ENCODE measurements around the gene ACBD4.

ACBD4 gene

DNA sequence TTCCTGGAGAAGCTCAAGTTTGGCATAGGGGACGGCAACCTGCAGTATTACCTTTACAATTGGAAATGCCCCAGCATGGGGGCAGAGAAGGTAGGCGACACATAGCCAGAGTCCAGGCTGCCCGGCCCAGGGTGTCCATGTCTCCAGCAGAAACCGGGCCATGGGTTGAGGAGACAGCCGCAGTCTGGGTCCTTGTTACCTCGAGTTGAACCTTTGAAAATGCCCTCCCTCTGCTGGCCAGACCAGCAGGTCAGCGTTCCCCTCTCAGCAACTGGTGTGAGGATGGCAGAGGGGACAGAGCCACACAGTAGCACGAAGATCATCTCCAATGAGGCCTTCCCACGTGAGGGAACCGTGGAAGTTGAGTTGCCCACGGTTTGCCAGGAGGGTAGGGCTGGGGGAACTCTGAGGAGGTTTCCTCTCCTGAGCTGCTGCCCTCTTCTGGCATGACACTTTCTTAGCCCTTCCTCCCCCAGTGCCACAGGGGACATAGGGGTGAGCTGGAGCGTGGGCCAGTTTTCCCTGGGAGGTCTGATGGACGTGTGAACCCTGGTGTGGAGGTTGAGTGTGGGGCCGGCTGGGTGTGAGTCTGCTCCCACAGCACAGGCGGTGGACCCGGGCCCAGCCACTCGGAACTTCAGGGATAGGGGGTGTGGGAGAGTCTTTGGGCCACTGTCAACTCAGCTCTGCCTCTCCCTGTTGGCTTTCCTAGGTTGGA lies 30.4 kb upstream of the ACBD4 start:
- DNase-seq, result no peak

DNA sequence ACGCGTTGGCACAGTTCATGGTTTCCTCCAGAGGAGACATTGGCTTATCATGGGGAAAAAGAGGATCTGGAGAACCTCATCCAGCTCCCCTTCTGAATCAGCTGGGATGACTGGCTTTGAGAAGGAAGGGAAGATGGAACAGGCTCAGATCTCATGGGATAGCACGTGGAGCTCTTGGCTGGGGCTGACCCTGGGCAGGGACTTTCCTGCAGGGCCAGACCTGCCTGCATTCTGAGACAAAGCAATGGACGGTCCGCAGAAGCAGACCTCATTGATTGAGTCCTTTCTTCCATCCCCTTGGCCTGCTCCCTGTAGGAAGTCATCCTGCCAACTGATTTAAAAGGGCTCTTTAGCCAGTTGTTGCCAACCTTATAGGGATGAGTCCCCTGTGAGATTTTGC lies 29.4 kb upstream of the ACBD4 start:
- DNase-seq, result no peak

- no peak for DNase-seq
Measured at GRCh38 chr17:45106582-45106981, 28.9 kb upstream of the ACBD4 start.

GRCh38 chr17:45107293-45108010 lies 28.0 kb upstream of the ACBD4 start:
- DNase-seq, result no peak

DNA sequence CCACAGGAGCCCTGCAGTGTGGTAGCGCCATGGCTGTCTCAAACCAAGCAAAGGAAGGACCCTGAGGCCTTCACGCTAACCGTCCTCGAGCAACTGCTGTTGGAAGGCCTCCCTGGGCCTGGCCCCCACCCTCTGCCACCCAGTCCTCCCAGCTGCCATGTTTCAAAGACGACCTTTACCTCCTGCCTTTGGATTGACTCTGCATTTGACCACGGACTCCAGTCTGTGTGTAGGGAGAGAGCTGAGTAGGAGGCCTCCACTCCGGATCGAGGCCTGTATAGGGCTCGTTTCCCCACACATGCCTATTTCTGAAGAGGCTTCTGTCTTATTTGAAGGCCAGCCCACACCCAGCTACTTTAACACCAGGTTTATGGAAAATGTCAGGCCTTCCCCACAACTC lies 27.4 kb upstream of the ACBD4 start:
- DNase-seq, result no peak

DNA sequence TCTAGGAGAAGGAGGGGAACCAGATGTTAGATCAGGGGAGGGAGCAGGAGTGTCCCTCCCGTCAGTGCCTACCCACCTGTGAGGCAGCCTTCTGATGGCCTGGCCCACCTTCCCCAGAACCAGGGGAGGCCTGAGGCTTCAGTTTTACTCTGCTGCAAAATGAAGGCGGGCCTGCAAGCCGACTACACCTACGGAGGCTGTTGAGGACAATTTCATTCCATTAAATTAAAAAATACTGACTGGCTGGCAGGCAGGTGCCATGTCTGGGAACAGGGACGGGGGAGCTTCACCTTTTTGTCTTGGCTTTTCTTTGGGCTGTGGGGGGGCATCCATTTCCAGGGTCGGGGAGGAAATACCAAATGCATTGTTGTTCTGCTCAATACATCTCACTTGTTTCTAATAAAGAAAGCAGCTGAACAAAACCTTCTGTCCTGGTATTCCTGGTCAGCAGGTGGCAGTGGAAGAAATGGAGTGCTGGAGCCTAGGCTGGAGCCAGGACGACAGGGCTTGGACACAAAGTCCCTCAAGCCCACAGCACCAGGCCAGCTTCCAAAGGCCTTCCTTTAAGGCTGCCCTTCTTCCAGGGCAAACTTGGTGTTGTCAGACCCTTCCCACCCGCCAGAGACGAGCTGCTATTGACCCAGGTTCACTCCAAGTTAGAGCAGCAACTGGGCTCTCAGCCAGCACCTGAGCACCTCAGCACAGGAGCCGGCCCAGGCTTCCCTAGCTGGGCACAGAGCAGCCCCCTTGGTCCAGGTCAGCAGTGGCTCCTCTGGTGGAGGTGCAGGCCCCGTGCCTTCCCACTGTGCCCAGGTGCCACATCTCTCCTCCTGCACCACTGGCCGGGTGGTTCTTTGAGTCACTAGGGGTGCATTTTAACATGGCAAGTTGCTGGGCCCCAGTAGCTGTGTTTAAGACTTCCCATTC lies 26.6 kb upstream of the ACBD4 start:
- DNase-seq, result no peak

DNA sequence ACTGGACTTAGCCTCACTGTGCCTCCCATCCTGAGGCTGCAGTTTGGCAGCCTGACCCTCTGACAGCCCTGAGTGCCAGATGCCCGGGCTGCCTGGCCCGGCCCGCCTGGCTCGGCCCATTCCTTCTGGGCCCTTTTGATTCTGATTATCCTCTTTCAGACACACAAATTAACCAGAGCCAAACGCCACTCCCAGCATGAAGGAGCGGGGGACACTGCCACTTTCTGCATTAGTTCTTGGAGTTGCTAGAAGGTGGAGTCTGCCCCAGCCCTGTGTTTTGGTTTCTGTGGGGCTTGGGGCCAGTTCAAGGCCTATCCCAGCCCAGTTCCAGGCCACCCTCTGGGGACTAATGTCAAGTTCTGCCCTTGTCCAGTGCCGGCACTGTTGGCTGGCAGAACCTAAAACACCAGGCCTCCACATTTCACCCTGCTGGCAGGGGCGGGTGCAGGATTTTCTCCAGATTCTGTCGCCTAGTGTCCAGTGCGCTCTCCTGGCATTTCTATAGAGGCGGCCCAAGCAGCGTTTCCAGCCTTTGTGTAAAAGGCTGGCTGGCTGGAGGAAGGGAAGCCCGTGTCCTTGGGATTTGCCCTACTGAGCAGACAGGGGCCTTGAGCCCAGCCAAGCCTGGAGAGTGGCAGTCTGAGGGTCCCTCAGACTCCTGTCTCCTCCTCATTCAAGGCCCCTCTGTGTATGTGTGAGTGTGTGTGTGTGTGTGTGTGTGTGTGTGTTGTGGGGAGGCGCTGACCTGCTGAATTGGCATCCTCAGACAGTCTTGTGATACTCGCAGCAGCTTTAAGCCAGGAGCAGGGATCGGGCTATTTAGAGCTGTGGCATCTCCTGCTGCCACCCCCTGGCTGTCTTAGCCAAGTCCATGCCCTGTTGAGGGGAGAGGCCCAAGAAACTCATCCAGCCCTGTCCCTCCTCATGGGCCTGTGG lies 24.5 kb upstream of the ACBD4 start:
- no peak for DNase-seq

DNA sequence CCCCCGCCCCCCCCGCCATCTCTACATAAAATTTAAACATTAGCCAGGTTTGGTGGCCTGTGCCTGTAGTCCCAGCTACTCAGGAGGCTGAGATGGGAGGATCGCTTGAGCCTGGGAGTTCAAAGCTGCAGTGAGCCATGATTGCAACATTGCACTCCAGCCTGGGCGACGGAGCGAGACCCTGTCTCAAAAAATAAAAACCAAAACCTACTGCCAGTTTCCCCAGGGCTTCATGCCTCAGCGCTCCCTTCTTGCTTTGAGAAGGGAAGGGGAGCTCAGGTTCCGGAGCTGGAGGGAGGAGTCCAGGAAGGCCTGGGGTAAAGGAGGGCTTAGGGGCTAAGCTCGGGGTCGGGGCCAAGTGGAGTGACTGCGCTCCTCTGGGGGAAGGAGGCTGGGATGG lies 23.6 kb upstream of the ACBD4 start:
- DNase-seq, result no peak

GRCh38 chr17:45112559-45113423 lies 22.7 kb upstream of the ACBD4 start:
- no peak for DNase-seq

- no peak for DNase-seq
Measured at GRCh38 chr17:45113424-45113754, 22.1 kb upstream of the ACBD4 start.

DNA sequence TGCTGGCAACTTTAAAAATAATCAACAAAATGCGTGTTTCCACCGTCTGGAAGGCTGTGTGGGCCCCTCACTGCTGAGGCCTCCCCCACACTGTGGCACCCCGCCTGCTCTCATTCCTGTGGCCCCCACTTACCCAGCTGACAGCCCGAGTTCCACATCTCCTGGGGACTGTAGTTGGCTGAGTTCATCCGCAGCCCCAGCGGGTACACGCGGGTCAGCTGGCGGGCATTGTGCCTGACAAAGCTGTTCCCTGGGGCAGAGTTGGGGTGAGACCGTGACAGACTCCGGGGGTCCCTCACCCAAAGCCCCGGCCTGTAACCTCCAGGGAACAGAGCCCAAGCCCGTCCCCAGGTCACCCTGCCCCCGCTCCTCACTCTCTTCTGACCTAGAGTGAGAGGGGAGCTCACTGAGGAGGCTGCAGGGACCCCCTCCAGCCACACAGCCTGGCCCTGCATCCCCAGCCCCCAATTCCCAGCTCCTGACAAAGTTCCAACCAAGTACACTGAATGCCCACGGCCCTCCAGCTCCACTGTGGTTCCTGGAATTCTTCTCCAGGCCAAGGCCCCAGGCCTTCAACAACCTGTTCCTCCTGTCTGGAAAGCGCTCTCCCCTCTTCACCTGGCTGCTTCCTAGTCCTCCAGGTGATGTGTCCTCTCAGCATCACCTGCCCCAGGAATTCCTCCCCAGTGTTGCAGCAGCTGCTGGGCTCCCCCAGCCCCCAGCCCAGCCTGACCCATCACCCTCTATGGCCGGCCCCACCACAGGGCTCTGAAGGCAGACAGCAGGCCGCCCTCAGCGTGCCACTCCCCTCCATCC lies 21.2 kb upstream of the ACBD4 start:
- DNase-seq, result no peak

DNA sequence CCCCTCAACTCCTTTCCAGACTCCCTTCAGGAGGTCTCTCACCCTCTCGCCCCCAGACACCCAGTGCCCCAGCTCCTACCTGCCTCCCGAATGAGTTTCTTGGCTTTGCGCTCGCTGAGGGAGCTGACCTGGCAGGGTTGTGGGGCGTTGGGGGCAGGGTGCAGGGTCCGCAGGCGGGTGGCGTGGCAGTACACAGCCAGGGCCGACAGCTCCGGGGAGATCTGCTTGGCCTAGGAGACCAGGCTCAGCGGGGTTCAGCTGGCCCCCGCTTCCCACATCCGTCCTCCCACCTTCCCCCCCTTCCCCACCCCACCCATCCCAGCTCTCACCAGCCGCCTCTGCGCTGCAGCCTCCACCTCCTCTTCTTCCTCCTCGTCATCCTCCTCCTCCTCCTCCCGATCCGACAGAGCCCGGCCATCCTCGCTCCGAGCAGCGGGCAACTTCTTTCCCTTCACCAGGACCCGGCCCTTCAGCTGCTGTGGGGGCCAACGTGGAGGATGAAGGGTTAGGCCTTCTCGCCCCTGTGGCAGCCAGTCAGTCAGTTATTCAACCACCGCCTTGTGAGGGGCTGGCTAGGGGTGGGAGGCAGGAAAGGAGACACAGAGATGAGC lies 20.4 kb upstream of the ACBD4 start:
- DNase-seq, result no peak

- no peak for DNase-seq
Measured at GRCh38 chr17:45115871-45116270, 19.6 kb upstream of the ACBD4 start.

DNA sequence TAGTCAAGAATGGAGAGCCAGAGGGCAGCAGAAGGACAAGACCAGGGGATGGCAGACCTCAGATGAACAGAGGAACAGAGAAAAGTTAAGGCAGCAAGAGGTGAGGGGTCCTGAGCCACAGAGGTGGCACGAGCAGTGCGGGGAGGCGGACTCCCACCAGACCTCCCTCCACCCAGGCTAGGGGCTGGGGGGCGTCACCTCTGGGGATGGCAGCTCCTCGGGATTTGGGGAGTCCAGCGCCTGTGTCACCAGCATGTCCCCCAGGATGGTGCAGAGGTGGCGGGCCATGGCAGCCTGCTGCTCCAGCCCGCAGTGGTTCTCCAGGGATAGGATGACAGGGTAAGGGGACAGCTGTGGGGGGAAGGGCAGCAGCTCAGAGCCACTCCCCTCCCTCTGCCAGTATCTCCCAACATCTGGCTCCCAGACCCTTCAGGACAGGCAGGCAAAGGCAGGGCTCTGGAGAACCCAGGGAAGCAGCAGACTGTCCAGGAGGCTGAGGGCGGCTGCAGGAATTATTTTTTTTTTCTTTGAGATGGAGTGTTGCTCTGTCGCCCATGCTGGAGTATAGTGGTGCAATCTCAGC lies 19.0 kb upstream of the ACBD4 start:
- DNase-seq, result no peak

GRCh38 chr17:45117334-45117733 lies 18.2 kb upstream of the ACBD4 start:
- DNase-seq, result no peak

DNA sequence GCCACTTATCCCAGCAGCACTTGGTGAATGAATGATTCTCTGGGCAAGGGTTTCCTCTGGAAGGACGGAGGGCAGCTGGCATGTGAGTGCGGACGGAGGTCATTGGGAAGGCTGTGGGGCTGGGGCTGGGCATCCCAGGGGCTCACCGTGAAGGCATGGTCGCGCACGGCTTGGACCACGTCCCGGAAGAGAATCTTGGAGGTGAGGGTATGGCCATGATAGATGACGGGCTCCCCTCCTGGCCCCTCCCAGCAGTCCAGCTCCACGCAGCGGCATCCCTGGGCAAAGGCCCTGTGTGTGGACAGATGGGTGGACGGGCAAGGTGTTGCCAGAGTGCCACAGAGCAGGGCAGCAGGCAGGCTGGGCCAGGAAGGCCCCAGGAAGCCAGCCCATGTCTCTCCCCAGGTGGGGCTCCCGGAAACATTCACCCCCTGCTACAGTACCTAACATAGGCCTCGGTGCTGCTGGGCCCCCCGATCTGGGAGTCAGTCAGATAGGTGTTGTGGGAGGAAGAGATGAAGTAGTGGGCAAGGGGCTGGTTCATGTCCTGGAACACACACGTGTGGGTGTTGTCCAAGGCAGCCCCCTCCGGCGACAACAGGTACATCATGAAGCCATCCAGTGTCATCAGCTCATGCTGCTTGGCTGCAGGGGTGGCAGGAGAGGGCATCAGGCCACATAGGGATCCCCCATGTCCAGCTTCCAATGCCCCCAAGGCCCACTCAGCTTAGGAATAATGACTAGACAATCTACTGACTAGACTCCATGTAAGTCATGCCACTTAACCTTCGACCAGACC lies 17.4 kb upstream of the ACBD4 start:
- DNase-seq, result no peak

GRCh38 chr17:45118691-45119090 lies 16.8 kb upstream of the ACBD4 start:
- DNase-seq, result no peak

DNA sequence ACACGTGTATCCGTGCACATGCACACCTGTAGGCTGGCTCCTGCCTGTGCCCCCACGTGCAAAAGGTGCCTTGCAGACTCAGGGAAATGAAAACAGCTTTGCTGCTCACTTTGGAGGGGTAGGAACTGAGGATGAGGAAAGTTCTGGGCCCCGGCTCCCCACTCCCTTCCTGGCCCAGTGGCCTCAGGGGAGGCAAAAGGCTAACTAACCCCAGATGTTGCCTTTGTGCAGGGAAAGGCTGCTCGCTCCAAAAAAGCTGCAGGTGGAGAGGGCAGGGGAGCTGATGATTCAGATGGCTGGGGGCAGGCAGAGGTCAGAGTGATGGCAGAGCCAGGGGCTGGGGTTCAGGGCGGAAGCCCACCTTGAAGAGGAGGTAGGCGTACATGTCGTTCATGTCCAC lies 15.5 kb upstream of the ACBD4 start:
- DNase-seq, result no peak

- no peak for DNase-seq
Measured at GRCh38 chr17:45120558-45120957, 14.9 kb upstream of the ACBD4 start.

All from stimulated activated CD4-positive, alpha-beta T cell treated with anti-CD3 and anti-CD28 coated beads, Interleukin-12 subunit alpha, Interleukin-12 subunit beta, amount 100 ng/mL, for 4 hours (primary cell).